ENCODE results near the gene ITPK1. TPM values are rescaled to one million over a fixed set of nuclear protein-coding genes. Genes with fewer than 3 reads are reported as not detected.

The ITPK1 gene
- total RNA-seq, 4 donors from 2014 or later, result 37.5 to 47.5 (median 41.4) TPM

- DNase-seq (ENCODE audit: low spot score in 2 of 2), result no peak
- H3K4me3 ChIP-seq (ENCODE audit: low read depth, poor library complexity, severe bottlenecking), result no peak overlapping the region
- 95 to 96% methylated on average over 20 of the region's 20 CpGs for WGBS, 2 donors
- TF ChIP-seq CTCF (IDR thresholded peaks at IDR 0.05) (no peak), POLR2A (IDR thresholded peaks at IDR 0.05) (no peak)
- intact Hi-C loops (cut with DNase I; ENCODE audit: low total_unique reads), result no loop called here
Measured at GRCh38 chr14:93014058-93015023, 101.4 kb downstream of the ITPK1 start.

DNA sequence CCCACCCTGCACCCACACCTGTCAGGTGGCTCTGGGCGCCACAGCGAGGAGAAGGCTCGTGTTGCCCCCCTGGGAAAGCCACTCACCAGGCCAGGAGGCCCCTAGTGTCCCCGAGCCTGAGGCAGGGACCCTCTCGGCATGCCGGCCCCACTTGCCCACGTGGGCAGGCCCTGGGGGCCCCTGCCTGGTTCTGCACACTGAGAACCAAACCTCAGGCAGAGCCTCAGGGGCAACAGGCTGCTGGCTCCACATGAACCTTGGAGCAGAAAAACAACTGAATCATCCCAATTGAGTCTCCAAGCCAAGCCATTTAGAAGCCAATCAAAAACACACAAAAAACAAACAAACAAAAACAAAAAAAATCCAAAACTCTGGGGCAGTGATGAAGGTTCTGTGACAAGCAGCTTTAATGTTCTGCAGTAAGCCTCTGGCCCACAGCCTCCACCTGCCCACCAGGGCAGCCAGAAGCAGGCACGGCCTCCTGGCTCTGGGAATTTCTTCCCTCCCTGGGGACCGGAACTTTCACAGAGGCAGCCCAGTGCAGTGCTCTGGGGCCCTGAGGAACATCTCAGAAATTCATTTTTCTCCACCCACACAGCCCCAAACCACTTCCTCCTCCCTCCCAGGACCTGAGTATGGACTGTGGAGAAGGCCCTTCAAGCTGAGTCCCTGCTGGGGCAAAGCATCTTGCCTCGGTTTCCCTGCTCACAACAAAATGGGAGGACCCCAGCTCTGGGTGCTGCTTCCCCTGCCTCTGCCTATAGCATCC, 102.6 kb downstream of the ITPK1 start:
- no peak overlapping the region for H3K4me3 ChIP-seq (ENCODE audit: low read depth, poor library complexity, severe bottlenecking)
- 42 to 51% methylated on average over 8 to 9 of the region's 10 CpGs for WGBS, 2 donors
- DNase-seq (ENCODE audit: low spot score in 2 of 2), result no peak
- no peak for TF ChIP-seq POLR2A (IDR thresholded peaks at IDR 0.05)
- TF ChIP-seq CTCF (IDR thresholded peaks at IDR 0.05), result no peak
- intact Hi-C loops (cut with DNase I; ENCODE audit: low total_unique reads), result no loop called here

GRCh38 chr14:93012506-93012905, 103.2 kb downstream of the ITPK1 start:
- TF ChIP-seq CTCF (IDR thresholded peaks at IDR 0.05), result no peak
- DNase-seq (ENCODE audit: low spot score in 2 of 2), result no peak
- no peak overlapping the region for H3K4me3 ChIP-seq (ENCODE audit: low read depth, poor library complexity, severe bottlenecking)
- 75 to 78% methylated on average over 7 of the region's 7 CpGs for WGBS, 2 donors
- intact Hi-C loops (cut with DNase I; ENCODE audit: low total_unique reads), result no loop called here

DNA sequence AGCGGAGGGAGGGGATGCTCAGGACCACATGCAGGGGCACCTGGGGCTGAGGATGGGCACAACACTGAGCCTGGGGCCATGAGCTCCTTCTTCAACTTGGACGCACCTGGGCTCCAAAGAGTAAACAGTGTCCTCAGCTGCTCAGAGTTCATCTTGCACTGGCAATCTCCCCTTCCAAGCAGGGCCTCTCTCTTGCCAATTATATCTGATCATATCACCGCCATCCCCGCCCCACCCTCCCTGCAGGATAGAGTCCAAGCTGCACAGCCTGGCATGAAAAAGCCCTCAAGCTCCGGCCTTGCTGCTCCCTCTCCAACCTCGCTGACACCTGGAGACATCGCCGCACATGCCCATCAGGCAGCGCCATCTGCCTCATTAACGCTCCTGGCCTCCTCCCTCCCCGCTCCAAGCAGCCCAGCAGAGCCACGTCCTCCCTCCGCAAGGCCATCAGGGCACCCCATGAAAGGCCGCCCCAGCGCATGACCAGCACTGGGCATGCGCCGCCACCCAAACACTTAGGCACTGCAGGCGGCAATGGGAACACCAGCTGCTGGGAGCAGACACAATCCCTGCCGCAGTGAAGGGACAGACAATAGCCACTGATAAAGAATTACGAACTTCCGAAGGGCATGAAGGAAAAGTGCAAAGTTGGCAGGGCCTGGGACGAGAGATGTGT, 103.9 kb downstream of the ITPK1 start:
- 62 to 64% methylated on average over 19 to 22 of the region's 22 CpGs for WGBS, 2 donors
- no peak for TF ChIP-seq CTCF (IDR thresholded peaks at IDR 0.05)
- TF ChIP-seq POLR2A (IDR thresholded peaks at IDR 0.05), result no peak
- DNase-seq (ENCODE audit: low spot score in 2 of 2), result no peak
- no peak overlapping the region for H3K4me3 ChIP-seq (ENCODE audit: low read depth, poor library complexity, severe bottlenecking)
- intact Hi-C loops (cut with DNase I; ENCODE audit: low total_unique reads), result no loop called here

DNA sequence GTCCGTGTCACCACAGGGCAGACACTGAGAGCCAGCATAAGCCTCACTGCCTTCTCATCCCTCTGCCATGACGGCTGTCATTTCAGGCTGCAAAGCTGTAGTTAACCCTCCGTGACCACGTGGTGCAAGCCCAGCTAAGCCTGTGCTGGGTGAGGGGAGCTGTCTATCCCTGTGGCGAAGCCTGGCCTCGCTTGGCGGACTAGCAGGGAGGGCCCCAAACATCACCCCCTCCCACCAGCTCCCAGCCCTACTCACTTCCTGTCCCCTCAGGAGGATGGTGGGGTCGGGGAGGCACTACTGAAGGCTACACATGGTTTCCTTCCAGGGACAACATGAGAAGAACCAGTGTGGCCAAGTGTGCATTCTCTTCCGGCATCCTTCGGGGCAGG, 104.6 kb downstream of the ITPK1 start:
- no peak overlapping the region for H3K4me3 ChIP-seq (ENCODE audit: low read depth, poor library complexity, severe bottlenecking)
- intact Hi-C loops (cut with DNase I; ENCODE audit: low total_unique reads), result no loop called here
- no peak for DNase-seq (ENCODE audit: low spot score in 2 of 2)
- WGBS, 2 donors, result 69 to 73% methylated on average over 6 to 10 of the region's 10 CpGs
- no peak for TF ChIP-seq POLR2A (IDR thresholded peaks at IDR 0.05)
- TF ChIP-seq CTCF (IDR thresholded peaks at IDR 0.05), result no peak
